Esophagus muscularis mucosa (tissue), 4 donors: ENCODE measurements around the gene MARCHF4.

Source experiments
- CTCF ChIP-seq, 3 experiments: fragments of 200-600 bp in 2 of 3; fragments of 450-650 bp in 1 of 3; sonication (generic) in 2 of 3; IDR thresholded peaks; one replicate each; pipeline ENCODE4 v1.5.1; 2017 to 2019; ENCODE audit warnings: antibody characterized with exemption in 3 of 3, mild to moderate bottlenecking in 2 of 3, moderate library complexity in 1 of 3
- EP300 ChIP-seq: sonication (generic); formaldehyde crosslinking; IDR thresholded peaks from one replicate; pipeline ENCODE4 v1.6.1; 2017; ENCODE audit warnings: antibody characterized with exemption
- POLR2A ChIP-seq: fragments of 450-650 bp; IDR thresholded peaks from one replicate; pipeline ENCODE4 v1.6.1; 2017; ENCODE audit warnings: antibody characterized with exemption, moderate library complexity, mild to moderate bottlenecking, low read depth
- POLR2AphosphoS5 ChIP-seq, 2 donors: sonication (generic); formaldehyde crosslinking; IDR thresholded peaks; one replicate each; pipeline ENCODE4 v1.6.1; 2017; ENCODE audit warnings: antibody characterized with exemption in 2 of 2

GRCh38 chr2:216327447-216327935 is 44.8 kb downstream of the MARCHF4 start:
- TF ChIP-seq POLR2A (no peak), CTCF (IDR thresholded peaks at IDR 0.05) (no peak), EP300 (no peak), POLR2AphosphoS5 (IDR thresholded peaks at IDR 0.05) (no peak)
